Activated naive CD8-positive, alpha-beta T cell treated with anti-CD3 and anti-CD28 coated beads, Interleukin-2, amount 50 U/mL, for 24 hours (primary cell): ENCODE measurements around the gene CCDC9.
A peak's percentile ranks its signal among the peaks of the same experiment; 100 is the strongest.
"Not testable (repeated sequence)": the region's sequence is repeated elsewhere in the genome, so short reads cannot be mapped to it uniquely, and the experiment has no call there.

ENCODE experiments used
- ATAC-seq: fragments of 150-1000 bp; cut with Tn5 transposase; one replicate; pipeline ENCODE4 v1.10.0; 2021
- DNase-seq: peaks from one replicate; pipeline ENCODE4 v3.0.0; 2021
- H3K27ac Mint-ChIP-seq: one replicate; pipeline ENCODE4 v1.8.0; 2021; ENCODE audit warnings: mild to moderate bottlenecking, mixed read lengths
- H3K27me3 Mint-ChIP-seq: one replicate; pipeline ENCODE4 v1.8.0; 2021; ENCODE audit warnings: mixed read lengths
- H3K36me3 Mint-ChIP-seq: one replicate; pipeline ENCODE4 v1.8.0; 2021; ENCODE audit warnings: low read depth, mixed read lengths
- H3K4me1 Mint-ChIP-seq: one replicate; pipeline ENCODE4 v1.8.0; 2021; ENCODE audit warnings: mixed read lengths
- H3K4me3 Mint-ChIP-seq: one replicate; pipeline ENCODE4 v1.8.0; 2021; ENCODE audit warnings: mild to moderate bottlenecking, moderate library complexity, mixed read lengths
- H3K9me3 Mint-ChIP-seq: one replicate; pipeline ENCODE4 v1.8.0; 2021; ENCODE audit warnings: mixed read lengths

The CCDC9 gene

GRCh38 chr19:47266401-47266941 lies 10.1 kb downstream of the CCDC9 start:
- ATAC-seq, result no peak
- H3K4me1 Mint-ChIP-seq, result peaks cover 2% of the 10 kb centered on the region
- H3K9me3 Mint-ChIP-seq, result no peaks in the 10 kb centered on the region
- DNase-seq, result no peak
- no peak overlapping the region for H3K4me3 Mint-ChIP-seq
- H3K36me3 Mint-ChIP-seq, result peaks cover 16% of the 10 kb centered on the region
- H3K27ac Mint-ChIP-seq, result peak overlapping the region; percentile 27
- H3K27me3 Mint-ChIP-seq, result no peaks in the 10 kb centered on the region

- no peak for DNase-seq
- H3K4me1 Mint-ChIP-seq, result peaks cover 3% of the 10 kb centered on the region
- no peak overlapping the region for H3K4me3 Mint-ChIP-seq
- peaks cover 16% of the 10 kb centered on the region for H3K36me3 Mint-ChIP-seq
- no peak overlapping the region for H3K27ac Mint-ChIP-seq
- no peaks in the 10 kb centered on the region for H3K9me3 Mint-ChIP-seq
- no peak for ATAC-seq
- no peaks in the 10 kb centered on the region for H3K27me3 Mint-ChIP-seq
Measured at GRCh38 chr19:47267350-47267759, 11.0 kb downstream of the CCDC9 start.

DNA sequence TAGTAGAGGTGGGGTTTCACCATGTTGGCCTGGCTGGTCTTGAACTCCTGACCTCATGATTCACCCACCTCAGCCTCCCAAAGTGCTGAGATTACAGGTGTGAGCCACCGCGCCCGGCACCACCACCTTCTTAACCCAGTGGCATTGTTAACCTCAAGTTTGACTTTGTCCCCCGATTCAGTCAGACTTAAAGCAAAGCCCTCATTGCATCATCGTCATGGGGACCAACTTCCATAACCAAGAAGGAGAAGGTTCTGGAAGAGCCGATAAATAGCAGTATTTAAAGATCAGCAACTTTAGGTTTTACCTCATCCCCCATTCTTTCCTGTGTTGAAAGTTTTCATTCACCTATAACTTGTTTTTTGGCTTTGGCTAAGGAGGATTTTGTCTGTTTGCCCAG lies 11.7 kb downstream of the CCDC9 start:
- H3K36me3 Mint-ChIP-seq, result peaks cover 14% of the 10 kb centered on the region

GRCh38 chr19:47269596-47269995 lies 13.3 kb downstream of the CCDC9 start:
- DNase-seq (no peak), ATAC-seq (no peak)
- H3K9me3 Mint-ChIP-seq, result no peaks in the 10 kb centered on the region
- H3K4me1 Mint-ChIP-seq, result peaks cover 9% of the 10 kb centered on the region
- H3K27me3 Mint-ChIP-seq, result no peaks in the 10 kb centered on the region
- H3K27ac Mint-ChIP-seq, result no peak overlapping the region
- peaks cover 10% of the 10 kb centered on the region for H3K36me3 Mint-ChIP-seq
- no peak overlapping the region for H3K4me3 Mint-ChIP-seq

More for the DNA sequence above, 11.7 kb downstream of the CCDC9 start:
- Mint-ChIP-seq H3K27ac (no peak overlapping the region), H3K4me3 (no peak overlapping the region), H3K27me3 (no peaks in the 10 kb centered on the region), H3K9me3 (no peaks in the 10 kb centered on the region), H3K4me1 (peaks cover 8% of the 10 kb centered on the region)
- no peak for DNase-seq
- ATAC-seq, result no peak

DNA sequence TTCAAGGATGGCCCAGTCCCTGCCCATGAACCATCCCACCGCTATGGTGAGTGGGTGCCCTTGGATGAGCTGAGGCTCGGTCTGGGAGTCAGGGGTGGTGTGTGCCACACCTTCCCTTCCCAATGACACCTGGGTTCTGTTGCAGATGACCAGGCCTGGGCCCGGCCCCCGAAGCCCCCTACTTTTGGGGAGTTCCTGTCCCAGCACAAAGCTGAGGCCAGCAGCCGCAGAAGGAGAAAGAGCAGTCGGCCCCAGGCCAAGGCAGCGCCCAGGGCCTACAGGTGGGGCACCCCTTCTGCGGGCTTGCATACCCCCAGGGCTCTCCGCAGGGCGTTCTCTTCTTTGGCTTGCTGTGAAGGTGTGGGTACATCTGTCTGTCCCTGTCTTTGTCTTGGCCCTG lies 14.1 kb downstream of the CCDC9 start:
- peaks cover 8% of the 10 kb centered on the region for H3K36me3 Mint-ChIP-seq
- H3K4me3 Mint-ChIP-seq, result no peak overlapping the region
- H3K4me1 Mint-ChIP-seq, result peaks cover 12% of the 10 kb centered on the region
- H3K27me3 Mint-ChIP-seq, result no peaks in the 10 kb centered on the region
- no peak for DNase-seq
- H3K9me3 Mint-ChIP-seq, result no peaks in the 10 kb centered on the region
- no peak overlapping the region for H3K27ac Mint-ChIP-seq
- ATAC-seq, result no peak

GRCh38 chr19:47271949-47272348 lies 15.6 kb downstream of the CCDC9 start:
- DNase-seq (no peak), ATAC-seq (no peak)
- Mint-ChIP-seq H3K4me3 (no peak overlapping the region), H3K27me3 (no peaks in the 10 kb centered on the region), H3K9me3 (no peaks in the 10 kb centered on the region), H3K4me1 (peaks cover 17% of the 10 kb centered on the region), H3K36me3 (peaks cover 9% of the 10 kb centered on the region), H3K27ac (peak overlapping the region; percentile 46)

DNA sequence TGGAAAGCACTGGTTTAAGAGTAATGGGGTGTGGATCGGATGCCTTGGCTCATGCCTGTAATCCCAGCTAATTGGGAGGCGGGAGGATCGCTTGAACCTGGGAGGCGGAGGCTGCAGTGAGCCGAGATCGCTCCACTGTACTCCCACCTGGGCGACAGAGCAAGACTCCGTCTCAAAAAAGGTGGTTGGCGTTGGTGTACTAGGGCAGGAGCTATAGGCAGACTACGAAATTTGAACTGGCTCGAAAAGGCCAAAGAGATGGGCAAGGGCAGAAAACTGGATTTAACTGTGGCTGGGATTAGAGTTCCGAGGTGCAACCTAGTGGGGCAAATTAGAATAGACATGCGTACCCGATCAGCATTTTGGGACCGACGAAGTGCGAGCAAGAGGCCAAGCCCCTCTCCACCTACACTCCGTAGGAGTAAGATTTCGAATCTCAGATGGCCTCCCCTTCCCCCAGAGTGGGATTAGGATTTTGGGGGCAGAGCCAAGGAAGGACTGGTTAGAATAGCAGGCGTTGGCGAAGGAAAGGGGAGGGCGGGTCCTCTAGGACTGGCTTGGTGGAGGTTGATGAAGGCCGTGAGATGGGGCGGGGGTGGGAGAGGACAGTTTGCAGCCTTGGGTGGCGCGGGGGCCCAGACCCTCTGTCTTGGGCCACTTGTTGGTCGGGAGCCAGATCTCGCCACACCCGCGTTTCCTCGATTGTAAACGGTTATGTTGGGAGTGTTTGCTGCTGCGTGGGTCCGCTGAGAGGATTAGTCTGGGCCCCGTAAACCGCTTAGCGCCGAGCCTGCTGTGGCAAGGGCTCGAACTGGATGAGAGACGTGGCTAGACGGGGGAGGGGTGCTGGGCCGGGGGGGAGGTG lies 16.4 kb downstream of the CCDC9 start:
- Mint-ChIP-seq H3K36me3 (peaks cover 9% of the 10 kb centered on the region), H3K27ac (peak overlapping the region; percentile 46), H3K4me1 (peaks cover 17% of the 10 kb centered on the region), H3K4me3 (peak overlapping the region; percentile 83), H3K27me3 (no peaks in the 10 kb centered on the region), H3K9me3 (no peaks in the 10 kb centered on the region)
- no peak for ATAC-seq
- DNase-seq, result peak; percentile 61

DNA sequence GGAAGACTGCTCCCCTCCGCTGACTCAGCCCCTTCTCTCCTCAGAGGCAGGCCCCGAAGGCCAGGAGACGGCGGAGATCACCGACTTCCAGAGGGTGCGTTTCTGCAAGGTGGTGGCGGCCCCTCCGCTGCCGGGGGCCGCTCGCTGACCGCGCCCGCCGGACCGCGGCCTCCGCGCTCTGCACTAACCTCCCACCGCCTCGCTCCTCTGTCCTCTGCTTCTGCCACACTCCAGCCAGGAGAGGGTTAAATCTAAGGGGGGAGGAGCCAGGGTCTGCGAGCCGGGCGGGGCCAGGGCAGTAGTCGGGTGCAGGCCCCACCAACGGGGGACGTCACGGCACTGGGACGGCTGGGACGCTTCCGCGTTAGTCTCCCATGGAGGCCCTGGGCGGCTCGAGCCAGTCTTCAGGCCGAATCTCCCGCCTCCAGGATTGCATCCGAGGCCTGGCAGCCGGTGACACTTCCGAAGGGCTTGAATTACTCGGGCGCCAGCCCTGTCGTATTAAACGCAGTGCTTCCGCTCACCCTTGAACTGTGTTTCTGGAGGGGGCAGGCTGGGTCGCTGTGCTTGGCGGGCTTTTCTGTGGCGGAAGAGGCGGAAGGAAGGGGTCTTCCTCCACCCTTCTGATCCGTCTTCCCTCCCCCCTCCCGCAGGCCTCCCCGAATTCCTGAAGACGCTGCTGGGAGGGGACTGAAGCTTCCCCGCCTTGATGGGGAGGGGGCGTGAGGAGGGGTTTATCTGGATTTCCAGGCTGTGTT lies 17.2 kb downstream of the CCDC9 start:
- peak overlapping the region; percentile 83 for H3K4me3 Mint-ChIP-seq
- ATAC-seq, result peak; percentile 83
- peaks cover 8% of the 10 kb centered on the region for H3K36me3 Mint-ChIP-seq
- DNase-seq, result peak; percentile 88
- H3K27ac Mint-ChIP-seq, result peak overlapping the region; percentile 90
- H3K9me3 Mint-ChIP-seq, result no peaks in the 10 kb centered on the region
- H3K4me1 Mint-ChIP-seq, result peaks cover 19% of the 10 kb centered on the region
- no peaks in the 10 kb centered on the region for H3K27me3 Mint-ChIP-seq

DNA sequence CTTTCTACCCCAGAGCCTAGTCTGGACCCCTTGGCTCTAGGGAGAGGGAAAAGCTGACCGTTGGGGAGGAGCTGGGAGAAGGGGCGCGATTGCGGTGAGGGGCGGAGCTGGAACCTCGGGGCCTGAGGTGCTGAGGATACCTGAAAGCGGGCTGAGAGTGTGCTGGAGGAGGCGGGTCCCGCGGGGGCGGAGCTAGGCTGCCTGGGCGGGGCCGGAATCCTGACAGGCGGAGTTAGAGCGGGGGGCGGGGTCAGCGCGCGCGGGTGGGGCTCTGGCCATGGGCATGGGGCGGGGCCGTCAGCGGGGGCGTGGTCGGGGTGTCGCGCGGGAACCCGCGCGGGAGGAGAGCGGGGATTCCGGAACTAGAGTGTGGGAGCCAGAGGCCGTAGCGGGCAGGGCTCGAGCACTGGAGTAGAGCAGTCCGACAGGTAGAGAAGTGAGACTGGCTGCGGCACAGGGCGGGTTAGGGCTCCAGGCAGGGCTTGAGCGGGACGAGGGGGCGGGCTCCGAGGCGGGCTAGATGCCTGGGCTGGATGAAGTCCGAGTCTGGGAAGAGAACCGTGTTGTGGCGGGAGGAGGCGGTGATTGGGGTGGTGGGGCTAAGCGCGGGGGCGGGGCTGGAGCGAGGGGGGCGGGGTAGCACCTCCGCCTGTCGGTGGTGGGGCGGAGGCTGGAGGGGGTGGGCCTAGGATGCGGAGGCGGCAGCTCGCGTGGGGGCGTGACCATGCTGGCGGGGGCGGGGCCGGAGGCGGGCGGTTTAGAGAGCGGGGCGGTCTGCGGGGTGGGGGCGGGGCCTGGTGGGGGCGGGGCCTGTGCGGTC lies 18.0 kb downstream of the CCDC9 start, which contains the start of gene INAFM1:
Gene INAFM1 (plus strand): TSS at position 815 of the 820 bp plus-strand sequence. CDS start 35 bp downstream, outside the sequence.
- Mint-ChIP-seq H3K4me3 (peak within 1 kb of the TSS; percentile 83), H3K36me3 (peaks cover 6% of the 10 kb centered on the region), H3K27me3 (no peaks in the 10 kb centered on the region), H3K4me1 (peaks cover 19% of the 10 kb centered on the region), H3K27ac (peak within 1 kb of the TSS; percentile 90), H3K9me3 (no peaks in the 10 kb centered on the region)
- DNase-seq (peak; percentile 100), ATAC-seq (peak; percentile 77)

DNA sequence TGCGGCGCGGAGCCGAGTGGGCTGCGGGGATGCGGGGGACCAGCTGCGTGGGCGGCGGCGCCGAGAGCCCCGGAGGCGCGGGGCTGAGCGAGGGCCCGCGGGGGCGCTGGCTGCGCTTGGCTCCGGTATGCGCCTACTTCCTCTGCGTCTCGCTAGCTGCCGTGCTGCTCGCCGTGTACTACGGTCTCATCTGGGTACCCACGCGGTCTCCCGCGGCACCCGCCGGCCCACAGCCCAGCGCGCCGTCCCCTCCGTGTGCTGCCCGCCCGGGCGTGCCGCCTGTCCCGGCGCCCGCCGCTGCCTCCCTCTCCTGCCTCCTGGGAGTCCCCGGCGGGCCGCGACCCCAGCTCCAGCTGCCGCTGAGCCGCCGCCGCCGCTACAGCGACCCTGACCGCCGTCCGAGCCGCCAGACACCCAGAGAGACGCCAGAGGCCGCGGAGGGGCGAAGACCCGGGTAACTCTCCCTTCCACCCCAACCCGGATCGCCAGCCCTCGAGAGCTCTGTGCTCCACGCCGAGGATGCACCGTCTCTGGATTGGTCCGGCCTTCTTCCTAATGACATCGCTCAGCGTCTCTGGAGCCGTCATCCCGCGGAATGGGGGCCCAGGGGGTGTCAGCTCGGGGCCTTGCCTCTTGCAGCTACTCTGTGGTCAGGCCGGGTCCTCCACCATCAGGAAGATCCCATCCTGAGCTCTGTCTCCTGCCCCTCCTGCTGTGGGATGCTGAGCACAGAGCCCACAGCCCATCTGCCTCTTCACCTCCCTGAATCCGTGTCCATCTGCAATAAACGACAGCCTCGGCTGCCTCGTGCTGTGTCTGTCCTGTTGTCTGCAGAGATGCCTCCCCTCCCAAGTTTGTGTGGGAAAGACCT lies 18.8 kb downstream of the CCDC9 start:
- Mint-ChIP-seq H3K27me3 (no peaks in the 10 kb centered on the region), H3K27ac (peak overlapping the region; percentile 77), H3K4me3 (peak overlapping the region; percentile 75), H3K36me3 (peaks cover 6% of the 10 kb centered on the region), H3K9me3 (no peaks in the 10 kb centered on the region), H3K4me1 (peaks cover 23% of the 10 kb centered on the region)
- DNase-seq (peak; percentile 26), ATAC-seq (peak; percentile 5)

- Mint-ChIP-seq H3K36me3 (peaks cover 6% of the 10 kb centered on the region), H3K27ac (peak overlapping the region; percentile 77), H3K4me1 (peaks cover 23% of the 10 kb centered on the region), H3K9me3 (no peaks in the 10 kb centered on the region), H3K4me3 (peak overlapping the region; percentile 75), H3K27me3 (no peaks in the 10 kb centered on the region)
- no peak for DNase-seq
- no peak for ATAC-seq
Measured at GRCh38 chr19:47275791-47276461, 19.6 kb downstream of the CCDC9 start.

DNA sequence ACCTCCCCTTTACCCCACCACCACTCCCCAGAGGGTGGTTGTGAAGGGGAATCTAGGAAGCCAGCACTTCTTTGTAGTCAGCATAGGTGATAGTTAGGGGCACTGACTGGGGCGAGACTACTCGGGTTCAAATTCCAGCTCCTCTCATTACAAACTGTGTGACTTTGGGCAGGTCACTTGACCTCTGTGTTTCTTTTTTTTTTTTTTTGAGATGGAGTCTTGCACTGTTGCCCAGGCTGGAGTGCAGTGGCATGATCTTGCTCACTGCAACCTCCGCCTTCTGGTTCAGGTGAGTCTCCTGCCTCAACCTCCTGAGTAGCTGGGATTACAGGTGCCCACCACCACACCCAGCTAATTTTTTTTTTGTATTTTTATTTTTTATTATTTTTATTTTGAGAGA lies 20.2 kb downstream of the CCDC9 start:
- not testable (repeated sequence) for H3K9me3 Mint-ChIP-seq, H3K27me3 Mint-ChIP-seq, H3K27ac Mint-ChIP-seq, DNase-seq, H3K4me3 Mint-ChIP-seq, H3K36me3 Mint-ChIP-seq, ATAC-seq
- H3K4me1 Mint-ChIP-seq, result peaks cover 23% of the 10 kb centered on the region
